ENCODE measurements around the gene ITGA5. TPM values are rescaled to one million over a fixed set of nuclear protein-coding genes. Genes with fewer than 3 reads are reported as not detected.
A peak's percentile ranks its signal among the peaks of the same experiment; 100 is the strongest.

Gene ITGA5
- total RNA-seq, 1 experiment from 2014 or later, result 50.6 TPM

DNA sequence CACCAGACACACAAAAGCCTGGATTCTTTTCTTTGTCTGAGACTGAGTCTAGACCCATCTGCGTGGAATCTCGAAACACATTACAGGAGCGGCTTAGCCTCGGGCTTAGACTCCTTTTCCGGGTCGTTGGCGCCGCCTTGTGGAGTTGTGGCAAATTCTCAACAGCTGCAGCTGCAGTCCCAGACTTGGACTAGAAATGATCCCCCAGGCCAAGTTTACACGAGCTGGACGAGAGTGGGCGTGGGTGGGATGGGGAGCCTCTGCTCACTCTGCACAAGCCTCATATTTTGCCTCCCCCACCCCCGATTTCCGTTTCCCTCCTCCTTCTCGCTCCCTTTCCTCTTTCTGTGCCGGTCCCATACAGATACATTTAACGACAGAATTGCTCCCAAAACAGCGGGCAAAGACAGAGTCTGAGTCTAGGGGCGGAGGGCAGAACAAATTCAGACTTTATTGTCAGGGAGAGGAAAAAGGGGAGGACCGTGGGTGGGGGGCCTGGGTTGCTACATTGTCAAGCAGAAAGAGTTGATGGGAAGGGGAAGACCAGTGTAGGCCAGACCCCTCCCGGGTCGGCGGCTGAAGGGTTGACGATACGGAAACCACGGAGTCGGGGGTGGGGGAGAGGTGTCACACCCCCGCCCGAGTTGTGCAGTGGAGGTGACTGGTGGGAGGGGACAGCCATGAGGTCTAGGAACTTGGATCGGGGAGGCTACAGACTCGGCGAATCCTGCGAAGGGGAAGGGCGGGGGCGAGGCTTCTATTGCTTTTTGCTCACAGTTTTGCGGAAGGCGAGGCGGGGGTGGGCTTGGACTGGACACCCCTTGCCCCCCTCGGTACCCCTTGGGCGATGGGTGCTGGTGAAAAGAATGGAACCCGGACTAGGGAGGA lies 50.1 kb downstream of the ITGA5 start:
- Histone ChIP-seq H3K36me3 (replicated peaks; ENCODE audit: control insufficient read depth, insufficient read depth, low read length) (no peaks in the 10 kb centered on the region; the same call in 1 of the 2 replicates), H3K4me3 (ENCODE audit: insufficient read depth, low read depth, low read length) (peak overlapping the region; percentile 29), H3K27me3 (ENCODE audit: control insufficient read depth, insufficient read depth, low read length) (peaks cover 19% of the 10 kb centered on the region)
- DNase-seq, result peak; percentile 78

DNA sequence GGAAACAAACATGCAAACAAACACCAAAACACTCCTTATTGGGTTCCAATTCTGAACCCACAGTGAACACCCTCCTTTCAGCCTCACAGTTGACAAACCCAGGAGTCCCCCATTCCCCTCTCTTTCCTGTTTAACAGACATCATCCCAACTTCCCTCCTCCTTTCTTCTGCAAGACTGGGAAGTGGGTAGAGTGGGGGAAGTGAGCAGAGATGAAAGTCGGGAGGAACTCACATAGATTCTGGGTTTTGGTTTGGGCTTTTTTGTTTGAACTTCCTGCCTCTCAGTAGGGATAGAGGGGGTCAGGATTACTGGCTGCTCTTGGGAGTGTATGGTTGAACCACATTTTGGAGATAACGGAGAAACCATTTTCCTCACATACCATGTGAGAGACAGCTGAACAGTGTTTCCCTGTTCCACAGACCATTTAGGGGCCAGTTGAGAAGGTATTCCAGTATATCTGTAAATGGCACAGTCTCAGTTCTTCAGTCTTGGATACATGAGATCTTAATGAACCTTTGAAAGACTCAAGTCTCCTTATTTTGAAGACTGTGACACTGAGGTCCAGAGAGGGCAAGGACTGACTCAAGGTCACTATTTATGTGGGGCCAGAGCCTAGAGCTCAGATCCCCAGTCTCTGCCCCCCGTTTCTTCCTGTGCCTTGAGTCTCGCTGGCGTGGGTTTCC lies 50.9 kb downstream of the ITGA5 start:
- H3K27me3 ChIP-seq (ENCODE audit: control insufficient read depth, insufficient read depth, low read length), result peaks cover 19% of the 10 kb centered on the region
- DNase-seq, result no peak
- no peak overlapping the region for H3K4me3 ChIP-seq (ENCODE audit: insufficient read depth, low read depth, low read length)
- H3K36me3 ChIP-seq (replicated peaks; ENCODE audit: control insufficient read depth, insufficient read depth, low read length), result no peaks in the 10 kb centered on the region; the same call in 1 of the 2 replicates

DNA sequence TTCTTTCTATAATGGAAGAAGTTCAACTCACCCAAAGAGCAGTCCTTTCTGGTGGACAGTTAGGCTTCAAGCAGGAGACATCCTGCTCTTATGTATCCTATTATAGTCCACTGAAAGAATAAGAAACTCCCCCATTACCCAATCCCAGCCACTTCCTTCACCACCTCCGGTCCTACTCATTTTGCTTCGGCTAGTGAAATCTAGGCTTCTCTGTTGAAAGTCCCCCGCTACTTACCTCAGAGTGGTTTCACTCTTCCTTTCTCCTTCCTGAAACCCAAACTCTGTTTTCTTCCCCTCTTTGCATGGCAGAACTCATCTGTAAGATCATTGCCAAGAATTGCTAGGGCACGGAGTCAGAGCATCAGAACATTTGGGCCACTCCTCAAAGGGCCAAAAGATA lies 54.7 kb downstream of the ITGA5 start, which contains the start of gene GPR84:
Gene GPR84 (minus strand): TSS at position 74 of the 400 bp plus-strand sequence. CDS start 635 bp downstream, outside the sequence.
- H3K36me3 ChIP-seq (replicated peaks; ENCODE audit: control insufficient read depth, insufficient read depth, low read length), result no peaks in the 10 kb centered on the region
- no peak for DNase-seq
- peaks cover 10% of the 10 kb centered on the region for H3K27me3 ChIP-seq (ENCODE audit: control insufficient read depth, insufficient read depth, low read length)
- no peak within 1 kb of the TSS for H3K4me3 ChIP-seq (ENCODE audit: insufficient read depth, low read depth, low read length)

DNA sequence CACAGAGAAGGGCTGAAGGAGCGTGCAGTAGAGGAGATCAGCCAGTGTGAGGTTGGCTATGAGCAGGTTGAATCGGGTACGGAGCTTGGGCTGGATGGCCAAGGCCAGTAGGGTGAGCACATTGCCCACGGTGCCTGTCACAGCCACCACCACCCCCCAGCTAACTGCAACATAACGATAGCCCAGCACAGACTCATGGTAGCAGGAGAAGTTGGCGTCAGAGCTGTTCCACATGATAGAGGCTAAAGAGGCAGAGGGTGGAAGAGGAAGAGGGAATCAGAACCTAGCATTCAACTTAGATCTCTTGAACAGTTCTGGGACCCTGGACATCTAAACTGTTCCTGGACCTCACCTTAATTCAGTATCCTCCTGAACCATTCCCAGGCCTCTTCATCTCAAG lies 55.4 kb downstream of the ITGA5 start:
- H3K4me3 ChIP-seq (ENCODE audit: insufficient read depth, low read depth, low read length), result no peak overlapping the region
- peaks cover 3% of the 10 kb centered on the region for H3K27me3 ChIP-seq (ENCODE audit: control insufficient read depth, insufficient read depth, low read length)
- no peak for DNase-seq
- H3K36me3 ChIP-seq (replicated peaks; ENCODE audit: control insufficient read depth, insufficient read depth, low read length), result no peaks in the 10 kb centered on the region

- DNase-seq, result no peak
- Histone ChIP-seq H3K27me3 (ENCODE audit: control insufficient read depth, insufficient read depth, low read length) (no peaks in the 10 kb centered on the region; the same call in none of the 2 replicates), H3K4me3 (ENCODE audit: insufficient read depth, low read depth, low read length) (no peak overlapping the region), H3K36me3 (replicated peaks; ENCODE audit: control insufficient read depth, insufficient read depth, low read length) (no peaks in the 10 kb centered on the region)
Measured at GRCh38 chr12:54363047-54363446, 56.0 kb downstream of the ITGA5 start.

DNA sequence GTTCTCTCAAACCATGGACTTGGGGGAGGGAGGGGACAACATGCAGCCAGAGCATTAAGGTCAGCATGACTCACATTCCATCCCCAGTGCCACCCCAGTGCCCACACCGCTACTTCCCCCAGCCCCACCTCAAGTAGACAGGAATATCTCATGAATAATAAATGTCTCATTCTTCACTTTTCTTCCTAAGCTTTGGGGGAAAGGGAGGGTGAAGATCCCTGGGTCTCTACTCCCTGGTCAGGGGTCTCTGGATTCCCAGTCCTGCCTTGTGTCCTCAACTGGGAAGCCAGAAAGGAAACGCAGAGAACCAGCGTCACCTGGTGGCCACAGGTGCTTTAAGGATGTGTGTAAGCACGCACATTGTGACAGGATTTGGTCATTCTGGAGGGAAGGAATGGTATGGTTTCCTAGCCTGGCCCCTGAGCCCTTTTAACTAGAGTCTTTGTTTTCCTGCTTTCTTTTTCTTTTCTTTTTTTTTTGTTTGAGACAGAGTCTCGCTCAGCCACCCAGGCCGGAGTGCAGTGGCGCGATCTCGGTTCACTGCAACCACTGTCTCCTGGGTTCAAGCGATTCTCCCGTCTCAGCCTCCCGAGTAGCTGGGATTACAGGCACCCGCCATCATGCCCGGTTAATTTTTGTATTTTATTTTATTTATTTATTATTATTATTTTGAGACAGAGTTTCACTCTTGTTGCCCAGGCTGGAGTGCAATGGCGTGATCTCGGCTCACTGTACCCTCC lies 58.2 kb downstream of the ITGA5 start:
- Histone ChIP-seq H3K36me3 (replicated peaks; ENCODE audit: control insufficient read depth, insufficient read depth, low read length) (no peaks in the 10 kb centered on the region), H3K4me3 (ENCODE audit: insufficient read depth, low read depth, low read length) (no peak overlapping the region), H3K27me3 (ENCODE audit: control insufficient read depth, insufficient read depth, low read length) (no peaks in the 10 kb centered on the region)
- DNase-seq, result peak; percentile 77

DNA sequence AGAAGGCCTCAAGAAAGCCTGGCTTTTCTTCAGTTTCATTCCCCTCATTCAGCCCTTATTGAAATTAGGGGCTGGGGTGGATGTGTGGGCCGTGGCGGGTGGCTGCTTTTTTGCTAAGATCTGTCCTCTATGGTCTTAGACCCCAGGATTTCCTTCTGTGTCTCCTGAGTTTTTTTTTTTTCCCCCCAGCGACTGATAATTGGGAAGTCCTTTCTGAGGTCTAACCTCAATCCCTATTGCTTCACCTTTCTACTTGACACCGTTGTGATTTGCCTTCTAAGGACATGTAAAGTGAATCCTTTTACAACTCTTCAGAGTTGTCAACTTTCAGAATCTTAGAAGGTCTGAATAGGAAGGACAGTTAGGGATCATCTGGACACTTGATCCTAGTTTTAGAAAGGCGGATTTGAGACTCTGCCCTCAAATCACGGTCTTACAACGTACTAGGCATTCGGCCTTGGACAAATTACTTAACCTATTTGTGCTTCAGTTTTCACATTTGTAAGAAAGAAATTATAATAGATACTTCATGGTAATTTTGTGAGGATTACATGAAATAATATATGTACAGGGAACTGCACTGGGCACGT lies 59.2 kb downstream of the ITGA5 start:
- H3K27me3 ChIP-seq (ENCODE audit: control insufficient read depth, insufficient read depth, low read length), result no peaks in the 10 kb centered on the region
- peak overlapping the region; percentile 52 for H3K4me3 ChIP-seq (ENCODE audit: insufficient read depth, low read depth, low read length)
- no peaks in the 10 kb centered on the region for H3K36me3 ChIP-seq (replicated peaks; ENCODE audit: control insufficient read depth, insufficient read depth, low read length)
- DNase-seq, result no peak

- Histone ChIP-seq H3K4me3 (ENCODE audit: insufficient read depth, low read depth, low read length) (peak overlapping the region; percentile 61), H3K36me3 (replicated peaks; ENCODE audit: control insufficient read depth, insufficient read depth, low read length) (no peaks in the 10 kb centered on the region), H3K27me3 (ENCODE audit: control insufficient read depth, insufficient read depth, low read length) (no peaks in the 10 kb centered on the region)
- DNase-seq, result peak; percentile 97
Measured at GRCh38 chr12:54358945-54359761, 59.9 kb downstream of the ITGA5 start.

- H3K36me3 ChIP-seq (replicated peaks; ENCODE audit: control insufficient read depth, insufficient read depth, low read length), result no peaks in the 10 kb centered on the region
- H3K27me3 ChIP-seq (ENCODE audit: control insufficient read depth, insufficient read depth, low read length), result no peaks in the 10 kb centered on the region
- DNase-seq, result peak; percentile 52
- H3K4me3 ChIP-seq (ENCODE audit: insufficient read depth, low read depth, low read length), result peak overlapping the region; percentile 61
Measured at GRCh38 chr12:54358191-54358944, 60.7 kb downstream of the ITGA5 start.

GRCh38 chr12:54357506-54358190 lies 61.4 kb downstream of the ITGA5 start:
- Histone ChIP-seq H3K4me3 (ENCODE audit: insufficient read depth, low read depth, low read length) (peak overlapping the region; percentile 61), H3K36me3 (replicated peaks; ENCODE audit: control insufficient read depth, insufficient read depth, low read length) (no peaks in the 10 kb centered on the region), H3K27me3 (ENCODE audit: control insufficient read depth, insufficient read depth, low read length) (no peaks in the 10 kb centered on the region)
- DNase-seq, result no peak

GRCh38 chr12:54356951-54357356 lies 62.1 kb downstream of the ITGA5 start:
- H3K4me3 ChIP-seq (ENCODE audit: insufficient read depth, low read depth, low read length), result no peak overlapping the region
- H3K27me3 ChIP-seq (ENCODE audit: control insufficient read depth, insufficient read depth, low read length), result no peaks in the 10 kb centered on the region
- no peak for DNase-seq
- no peaks in the 10 kb centered on the region for H3K36me3 ChIP-seq (replicated peaks; ENCODE audit: control insufficient read depth, insufficient read depth, low read length)

- Histone ChIP-seq H3K36me3 (replicated peaks; ENCODE audit: control insufficient read depth, insufficient read depth, low read length) (no peaks in the 10 kb centered on the region), H3K27me3 (ENCODE audit: control insufficient read depth, insufficient read depth, low read length) (peaks cover 2% of the 10 kb centered on the region; the same call in 1 of the 2 replicates), H3K4me3 (ENCODE audit: insufficient read depth, low read depth, low read length) (no peak overlapping the region)
- no peak for DNase-seq
Measured at GRCh38 chr12:54356228-54356627, 62.8 kb downstream of the ITGA5 start.
